ENCODE results near the gene PRKAB2.
"Not testable (repeated sequence)": the region's sequence is repeated elsewhere in the genome, so short reads cannot be mapped to it uniquely, and the experiment has no call there.

The PRKAB2 gene

DNA sequence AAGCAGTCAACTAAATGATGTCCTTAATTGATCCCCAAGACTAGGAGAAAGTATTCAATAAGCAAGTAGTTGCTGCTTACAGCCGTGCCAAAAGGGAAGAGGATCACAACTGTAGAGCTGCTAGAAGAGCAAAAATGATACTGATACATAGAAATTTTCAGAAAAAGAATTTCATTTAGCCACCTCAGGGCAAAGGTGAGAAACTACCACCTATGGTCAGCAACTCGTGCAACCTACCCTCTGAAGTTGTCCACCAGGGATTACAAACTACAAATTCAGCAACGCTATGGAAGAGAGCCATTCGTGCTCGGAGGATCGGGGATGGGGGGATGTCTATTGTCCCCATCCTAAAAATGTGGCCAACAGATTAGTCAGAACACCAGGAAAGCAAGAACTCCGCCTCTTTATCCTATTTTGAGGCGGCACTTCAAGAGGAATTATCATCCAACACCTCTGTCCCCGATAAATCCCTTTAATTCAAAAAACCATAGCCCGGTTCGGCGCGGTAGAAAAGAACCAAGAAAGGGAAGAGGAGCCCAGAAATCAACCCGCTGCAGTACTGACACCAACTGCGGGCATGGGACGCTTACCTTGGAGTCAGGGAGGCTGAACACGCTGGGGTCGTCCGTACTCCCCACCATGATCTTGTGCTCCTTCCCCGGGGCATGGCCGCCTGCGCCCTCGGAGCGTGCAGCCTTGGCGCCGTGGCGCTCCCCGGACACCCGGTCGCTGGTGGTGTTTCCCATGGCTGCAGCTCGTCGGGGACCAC lies 687 bp downstream of the PRKAB2 start:
- no peak for DNase-seq (ENCODE audit: low spot score)

DNA sequence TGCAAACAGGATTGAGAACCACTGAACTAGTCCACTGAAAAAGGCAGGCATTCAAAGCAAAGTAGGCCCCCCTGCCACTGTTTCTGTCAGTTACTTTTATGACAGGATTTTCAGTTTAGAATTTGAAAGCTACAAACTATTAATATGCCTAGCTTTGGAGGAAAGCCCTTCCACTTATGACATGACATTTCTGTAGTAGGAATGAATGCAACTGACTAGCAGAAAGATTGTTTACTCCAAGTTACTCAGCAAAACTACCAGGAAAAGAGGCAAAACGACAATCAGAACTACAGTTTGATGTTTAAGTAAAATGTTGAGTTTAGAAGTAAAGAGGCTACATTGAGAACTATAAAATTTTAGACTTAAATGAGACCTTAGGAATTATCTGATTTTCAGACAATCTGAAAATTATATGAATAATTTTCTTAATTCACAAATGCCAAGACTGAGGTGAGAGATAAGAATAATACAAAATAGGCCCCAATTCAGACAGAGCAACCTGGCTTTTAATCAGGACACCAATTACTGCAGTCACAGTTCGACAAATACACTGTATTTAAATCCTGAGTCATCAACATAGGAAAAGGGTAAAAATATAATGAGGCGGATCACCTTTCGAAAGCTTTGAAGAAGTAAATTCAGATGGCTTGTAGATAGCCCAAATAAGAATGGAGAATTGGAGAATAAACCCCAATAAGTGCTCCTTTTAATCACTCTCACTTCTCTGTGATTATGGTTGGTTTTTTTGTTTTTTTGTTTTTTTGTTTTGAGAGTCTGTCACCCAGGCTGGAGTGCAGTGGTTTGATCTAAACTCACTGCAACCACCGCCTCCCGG lies 2.2 kb downstream of the PRKAB2 start:
- no peak for DNase-seq (ENCODE audit: low spot score)

DNA sequence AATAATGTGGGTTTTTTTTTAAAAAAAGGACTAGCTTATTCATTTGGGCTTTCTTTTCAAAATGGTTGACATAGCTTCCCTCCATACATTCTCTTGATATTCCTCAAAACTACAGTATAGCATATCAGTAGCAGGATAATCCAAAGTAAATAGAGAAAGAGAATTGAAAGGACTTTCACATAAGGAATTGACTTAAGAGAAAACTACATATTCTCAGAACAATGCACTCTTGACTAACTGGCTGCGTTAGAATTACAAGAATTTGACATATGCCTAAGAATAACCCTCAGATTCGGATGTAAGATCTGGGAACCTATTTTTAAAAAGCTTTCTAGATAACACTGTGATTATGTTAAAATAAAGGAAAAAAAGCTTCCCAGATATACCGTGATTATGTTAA lies 3.1 kb downstream of the PRKAB2 start:
- DNase-seq (ENCODE audit: low spot score), result no peak

DNA sequence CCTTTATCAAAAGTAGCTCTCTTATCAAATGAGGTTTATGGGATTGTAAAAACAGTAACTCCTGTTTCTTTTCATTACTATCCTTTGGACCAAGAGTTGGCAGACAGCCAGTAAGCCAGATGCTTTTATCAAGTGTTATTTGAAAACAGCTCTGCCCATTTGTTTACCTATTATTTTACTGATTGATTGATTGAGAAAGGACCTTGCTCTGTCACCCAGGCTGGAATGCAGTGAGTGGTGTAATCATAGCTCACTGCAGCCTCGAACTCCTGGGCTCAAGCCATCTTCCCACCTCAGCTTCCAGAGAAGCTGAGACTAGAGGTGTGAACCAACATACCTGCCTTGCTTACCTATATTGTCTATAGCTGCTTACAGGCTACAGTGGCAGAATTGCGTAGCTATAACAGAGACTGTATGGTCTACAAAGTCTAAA lies 3.6 kb downstream of the PRKAB2 start:
- no peak for DNase-seq (ENCODE audit: low spot score)

DNA sequence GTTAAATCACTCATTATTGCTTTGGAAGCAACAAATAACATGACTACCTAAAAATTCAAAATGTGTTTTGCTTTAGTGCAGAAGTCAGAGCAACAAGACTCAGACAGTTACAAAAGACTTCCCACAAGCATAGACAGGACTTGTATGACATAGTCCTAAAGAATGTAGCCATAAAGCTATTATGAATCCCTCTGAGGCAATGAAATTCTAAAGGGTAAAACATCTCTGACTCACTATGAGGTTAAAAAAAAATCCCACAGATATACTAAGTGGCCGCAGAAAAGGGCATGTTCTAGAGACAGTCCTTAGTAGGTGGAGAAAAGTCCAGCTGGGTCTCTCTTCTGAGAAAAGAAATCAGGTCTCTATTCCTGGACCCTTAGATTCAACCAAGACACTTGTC lies 4.9 kb downstream of the PRKAB2 start:
- no peak for DNase-seq (ENCODE audit: low spot score)

DNA sequence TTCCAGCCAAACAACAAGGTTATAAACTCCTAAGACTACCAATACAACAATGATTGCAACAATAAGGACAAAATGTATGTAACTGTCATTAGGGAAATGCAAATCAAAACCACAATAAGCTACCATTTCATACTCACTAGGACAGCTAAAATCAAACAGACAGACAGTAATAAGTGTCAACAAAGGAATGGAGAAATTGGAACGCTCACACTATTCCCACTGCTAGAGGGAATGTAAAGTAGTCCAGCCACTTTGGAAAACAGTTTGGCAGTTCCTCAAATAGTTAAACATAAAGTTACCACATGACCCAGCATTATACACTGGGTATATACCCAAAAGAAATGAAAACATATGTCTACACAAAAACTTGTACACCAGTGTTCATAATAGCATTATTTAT lies 9.3 kb downstream of the PRKAB2 start:
- DNase-seq (ENCODE audit: low spot score), result no peak

DNA sequence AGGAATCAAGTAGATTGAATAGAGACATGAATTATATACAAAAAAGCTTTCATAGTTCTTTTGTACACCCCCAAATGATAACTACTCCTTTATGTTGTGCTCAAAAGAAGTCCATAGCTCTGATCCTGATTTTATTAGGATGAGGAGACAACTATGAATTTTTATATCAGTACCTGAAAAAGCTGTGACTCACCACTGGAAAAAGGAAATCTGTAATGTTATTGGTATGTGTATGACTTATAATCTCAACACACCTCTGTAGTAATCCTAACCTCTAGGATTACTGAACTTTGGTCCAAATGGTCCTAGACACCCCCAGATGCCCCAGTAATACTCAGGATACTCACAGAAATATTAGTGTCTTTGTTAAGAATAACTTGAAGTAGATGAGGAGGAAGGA lies 10.2 kb downstream of the PRKAB2 start:
- no peak for DNase-seq (ENCODE audit: low spot score)

DNA sequence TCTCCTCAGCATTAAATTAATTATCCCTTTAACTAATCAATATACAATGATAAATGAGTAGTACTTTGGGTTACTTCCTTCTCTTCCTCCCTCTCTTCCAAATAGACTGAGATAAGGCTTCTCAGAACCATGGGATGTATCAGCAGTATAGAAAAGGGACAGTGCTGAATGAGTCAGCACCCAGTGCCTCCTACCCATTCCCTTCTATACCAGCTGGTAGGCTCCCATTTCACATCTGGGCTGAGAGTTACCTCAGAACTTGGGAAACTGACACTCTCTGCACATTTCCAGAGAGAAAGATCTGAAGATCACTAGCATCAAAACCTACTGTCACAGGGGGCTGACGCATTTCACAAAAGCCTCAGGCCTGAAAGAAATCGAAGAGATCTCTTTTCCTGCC lies 15.2 kb downstream of the PRKAB2 start:
- DNase-seq (ENCODE audit: low spot score), result not testable (repeated sequence)

DNA sequence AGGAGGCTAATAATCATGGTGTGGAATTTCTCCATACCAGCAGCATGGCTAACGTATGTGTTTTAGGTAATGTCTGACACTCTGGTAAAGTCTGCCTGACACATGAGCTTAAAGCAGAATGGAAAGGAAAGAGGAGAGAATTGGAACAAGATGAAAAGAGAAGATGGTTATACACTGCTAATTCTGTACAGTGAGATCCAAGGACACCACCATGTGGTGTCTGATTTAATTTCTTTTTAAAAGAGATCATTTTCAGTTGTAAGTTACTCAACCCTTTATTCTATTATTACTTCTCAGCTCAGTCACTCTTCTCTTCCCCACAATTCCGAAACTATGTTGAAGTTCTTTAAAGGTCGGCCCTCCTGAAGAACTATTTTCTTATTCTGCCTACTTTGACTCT lies 15.6 kb downstream of the PRKAB2 start:
- no peak for DNase-seq (ENCODE audit: low spot score)

DNA sequence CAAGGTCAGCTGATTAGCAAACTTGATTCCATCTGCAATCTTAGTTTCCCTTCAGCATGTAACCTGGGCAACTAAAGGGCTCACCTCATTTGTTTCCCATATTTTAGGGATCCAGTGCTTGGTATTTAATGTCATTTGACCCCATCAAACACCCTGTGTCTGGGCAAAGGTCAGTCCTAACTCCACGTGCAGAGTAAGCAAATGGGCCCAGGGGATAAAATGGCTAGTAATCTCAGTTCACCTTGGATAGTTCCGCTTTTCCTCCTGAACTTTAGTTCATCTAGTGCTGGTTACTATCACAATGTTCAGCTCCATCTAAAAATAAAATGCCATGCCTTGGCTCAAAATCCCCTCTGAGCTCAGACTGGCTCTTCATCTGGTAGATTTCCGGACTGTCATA lies 19.5 kb downstream of the PRKAB2 start:
- no peak for DNase-seq (ENCODE audit: low spot score)

DNA sequence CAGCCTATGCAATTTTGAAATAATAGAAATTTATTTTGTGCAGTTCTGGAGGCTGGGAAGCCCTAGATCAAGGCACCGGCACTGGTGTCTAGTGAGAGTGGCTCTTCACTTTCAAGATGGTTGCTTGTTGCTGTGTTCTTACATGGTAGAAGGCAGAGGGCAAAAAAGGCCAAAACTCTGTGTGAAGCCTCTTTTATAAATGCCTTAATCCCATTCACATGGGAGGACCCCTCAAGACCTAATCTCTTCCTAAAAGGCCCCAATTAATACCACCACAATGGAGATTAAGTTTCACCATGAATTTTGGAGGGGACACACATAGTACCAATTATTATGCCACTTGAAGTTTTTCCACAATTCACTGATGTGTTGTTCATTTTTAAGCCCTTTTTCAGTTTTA lies 21.0 kb downstream of the PRKAB2 start:
- DNase-seq (ENCODE audit: low spot score), result no peak

DNA sequence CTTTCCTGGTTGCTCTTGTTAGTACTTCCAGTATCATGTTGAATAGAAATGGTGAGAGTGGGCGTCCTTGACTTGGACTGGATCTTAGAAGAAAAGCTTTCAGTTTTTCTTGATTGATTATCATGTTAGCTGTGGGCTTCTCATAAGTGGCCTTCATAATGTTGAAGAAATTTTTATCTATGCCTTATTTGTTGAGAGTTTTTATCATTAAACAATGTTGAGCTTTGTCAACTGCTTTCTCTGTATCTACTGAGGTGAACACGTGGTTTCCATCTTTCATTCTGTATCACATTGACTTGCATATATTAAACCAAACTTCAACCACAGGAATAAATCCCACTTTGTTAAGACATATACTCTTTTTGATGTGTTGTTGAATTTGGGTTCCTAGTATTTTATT lies 29.4 kb downstream of the PRKAB2 start:
- no peak for DNase-seq (ENCODE audit: low spot score)

DNA sequence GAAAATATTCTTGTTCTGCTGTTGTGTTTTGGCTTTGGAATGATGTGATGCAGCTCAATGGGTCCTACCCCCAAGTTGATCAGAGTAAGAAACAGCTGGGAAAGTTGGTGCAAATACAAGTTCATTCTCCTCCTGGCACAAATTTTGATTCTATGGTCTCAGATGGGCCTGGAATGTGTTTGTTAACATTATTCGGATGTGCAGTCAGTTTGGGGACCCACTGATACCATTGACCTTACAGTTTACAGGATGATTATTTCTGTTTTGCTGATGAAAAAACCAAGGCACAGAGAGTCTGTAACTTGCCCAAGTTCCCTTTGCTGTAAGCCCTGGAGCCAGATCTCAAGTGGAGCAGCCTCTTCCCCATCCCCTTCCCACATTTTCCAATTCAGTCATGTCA lies 41.5 kb downstream of the PRKAB2 start:
- DNase-seq (ENCODE audit: low spot score), result not testable (repeated sequence)

DNA sequence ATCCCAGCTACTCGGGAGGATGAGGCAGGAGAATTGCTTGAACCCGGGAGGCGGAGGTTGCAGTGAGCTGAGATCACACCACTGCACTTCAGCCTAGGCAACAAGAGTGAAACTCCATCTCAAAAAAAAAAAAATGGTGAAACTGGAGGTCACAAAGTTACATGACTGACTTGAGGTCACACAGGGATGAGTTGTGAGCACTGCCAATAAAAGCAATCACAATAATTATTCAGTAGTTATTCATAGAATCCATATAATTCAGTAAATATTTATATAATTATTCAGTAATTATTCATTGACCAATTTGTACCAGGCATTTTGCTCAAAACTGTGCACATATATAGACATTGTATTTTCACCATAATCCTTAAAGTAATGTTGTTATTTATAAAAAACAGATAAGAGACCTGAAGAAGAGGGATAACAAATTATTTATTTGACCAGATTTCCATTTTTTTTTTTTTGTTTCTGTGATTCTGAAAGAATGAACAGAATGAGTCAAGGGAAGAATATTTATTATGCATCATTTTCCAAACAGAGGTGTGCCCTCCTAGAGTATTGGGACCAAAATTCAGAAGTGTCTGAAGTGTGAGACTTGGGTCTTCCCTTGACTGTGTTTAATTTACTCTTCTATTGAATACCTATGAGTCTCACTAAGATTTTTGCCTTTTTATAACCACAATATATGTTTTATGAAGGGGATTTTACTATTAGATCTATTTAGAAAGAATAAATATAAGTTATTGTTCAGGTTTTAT lies 43.0 kb downstream of the PRKAB2 start:
- DNase-seq (ENCODE audit: low spot score), result no peak

DNA sequence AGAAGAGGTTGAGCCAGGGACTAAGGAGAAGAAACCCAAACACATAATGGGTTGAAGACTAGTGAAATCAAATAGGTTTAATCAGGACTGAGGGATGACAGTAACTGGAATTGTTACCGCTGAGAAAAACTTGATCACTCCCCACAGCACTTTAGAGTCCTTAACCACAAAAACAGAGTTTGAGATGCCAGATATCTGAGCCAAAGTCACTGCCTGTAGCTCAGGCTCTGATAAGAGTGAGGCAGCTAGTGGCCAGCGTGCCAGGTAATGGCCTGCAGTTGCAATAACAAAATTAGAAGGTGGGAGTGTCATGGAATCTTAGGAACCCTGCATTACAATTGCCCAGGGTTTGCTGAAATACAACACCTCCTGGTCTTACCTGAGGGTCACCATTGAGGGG lies 48.0 kb downstream of the PRKAB2 start:
- no peak for DNase-seq (ENCODE audit: low spot score)

DNA sequence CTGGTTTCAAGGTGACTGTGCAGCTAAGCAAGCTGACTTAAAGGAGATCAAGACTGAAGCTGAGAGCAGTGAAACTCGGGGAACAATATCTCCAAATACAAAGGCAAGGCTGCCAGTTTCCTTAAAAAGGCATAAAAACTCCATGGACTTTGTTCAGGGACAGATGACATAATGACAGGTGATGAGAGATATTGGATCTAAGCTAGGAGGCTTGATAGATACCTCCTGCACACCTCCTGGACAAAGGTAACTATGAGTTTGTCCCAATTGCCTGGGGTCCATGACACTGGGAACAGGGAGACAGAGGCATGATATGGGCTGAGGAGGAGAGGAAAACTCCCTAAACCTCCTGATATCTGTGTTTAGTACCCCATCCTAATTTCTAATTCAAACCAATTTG lies 55.2 kb downstream of the PRKAB2 start:
- no peak for DNase-seq (ENCODE audit: low spot score)

DNA sequence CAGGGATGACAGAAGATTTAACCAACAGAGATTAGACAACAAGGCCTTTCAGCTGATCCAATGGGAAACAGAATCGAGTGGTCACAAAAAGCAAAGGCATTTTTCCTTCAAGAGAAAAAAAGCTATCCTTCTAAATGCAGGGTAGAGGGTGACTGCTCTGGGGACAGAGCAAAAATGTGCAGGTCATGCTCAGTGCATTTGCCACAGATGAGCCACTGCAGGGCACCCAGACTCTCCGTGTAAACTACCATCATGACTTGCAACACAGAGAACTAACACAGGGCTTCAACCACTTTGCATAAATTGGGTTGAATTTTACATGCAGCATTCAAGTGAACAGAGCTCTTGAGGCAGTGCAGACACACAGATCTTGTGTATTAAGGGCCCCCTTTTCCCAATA lies 56.8 kb downstream of the PRKAB2 start:
- DNase-seq (ENCODE audit: low spot score), result no peak

DNA sequence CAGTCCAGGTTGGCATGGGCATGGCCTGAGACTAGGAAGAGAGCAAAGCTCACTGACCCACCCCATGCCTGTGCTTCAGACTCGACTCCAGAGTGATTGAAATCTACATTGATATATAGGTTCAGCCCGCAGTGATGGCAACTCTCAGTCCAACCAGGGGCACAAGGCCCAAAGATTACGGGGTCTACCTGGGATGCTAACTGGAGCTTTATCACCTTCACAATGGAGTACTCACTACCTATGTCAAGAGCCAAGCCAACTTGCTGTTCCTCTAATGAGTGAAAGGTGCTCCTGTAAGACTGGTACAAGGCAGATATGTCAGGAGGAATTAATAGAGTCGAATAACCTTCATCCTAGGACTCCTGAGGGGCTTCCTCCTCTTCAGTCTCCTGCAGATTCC lies 57.2 kb downstream of the PRKAB2 start:
- not testable (repeated sequence) for DNase-seq (ENCODE audit: low spot score)

DNA sequence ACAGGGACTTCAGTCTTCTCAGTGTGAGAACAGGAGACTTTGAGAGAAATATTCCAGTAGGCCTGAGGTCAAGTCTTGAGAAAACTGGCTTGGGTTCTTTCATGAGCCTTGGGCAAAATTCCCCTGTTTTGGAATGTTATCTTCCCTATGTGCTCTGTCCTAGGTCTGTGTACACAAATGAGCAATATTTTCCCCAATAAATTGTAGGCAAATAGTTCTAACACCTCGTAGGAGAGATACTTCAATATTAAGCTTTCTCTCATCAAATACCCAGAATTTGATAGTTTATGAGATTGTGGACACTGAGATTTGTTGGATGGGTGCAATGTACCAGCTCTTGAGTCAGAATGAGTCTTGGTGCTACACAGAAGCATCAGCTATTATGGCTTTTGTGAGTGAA lies 57.9 kb downstream of the PRKAB2 start:
- not testable (repeated sequence) for DNase-seq (ENCODE audit: low spot score)

DNA sequence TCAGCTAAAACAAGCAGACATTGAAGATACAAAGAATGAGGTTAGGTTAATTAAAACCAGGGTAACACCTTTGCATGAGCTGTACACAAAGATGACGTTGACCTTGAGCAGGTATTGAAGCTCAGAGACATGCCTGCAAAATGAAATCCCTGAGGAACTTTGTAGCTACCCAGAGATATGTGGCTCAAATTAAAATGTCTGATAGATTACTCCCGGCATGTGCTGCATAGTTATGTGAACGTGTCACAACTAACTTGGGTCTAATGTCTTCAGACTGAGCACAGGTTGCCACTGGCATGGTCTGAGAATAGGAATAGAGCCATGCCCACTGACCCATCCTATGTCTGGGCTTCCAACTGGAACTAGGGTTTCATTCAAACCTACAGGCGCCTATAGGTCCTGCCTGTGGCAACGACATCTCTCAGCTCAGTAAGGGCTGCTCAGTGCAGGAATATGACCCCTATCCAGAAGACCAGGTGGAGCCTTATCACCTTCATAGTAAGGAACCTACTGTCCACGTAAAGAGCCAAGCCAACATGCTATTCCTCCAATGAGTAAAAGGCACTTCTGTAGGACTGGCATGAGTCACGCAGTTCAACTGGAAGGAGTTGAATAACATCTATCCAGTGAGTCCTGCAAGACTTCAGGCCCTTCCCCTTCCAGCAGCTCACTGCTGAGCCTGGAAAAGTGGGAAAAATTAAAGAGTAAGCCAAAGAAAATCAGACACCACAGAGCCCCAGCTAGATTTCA lies 60.7 kb downstream of the PRKAB2 start:
- no peak for DNase-seq (ENCODE audit: low spot score)

DNA sequence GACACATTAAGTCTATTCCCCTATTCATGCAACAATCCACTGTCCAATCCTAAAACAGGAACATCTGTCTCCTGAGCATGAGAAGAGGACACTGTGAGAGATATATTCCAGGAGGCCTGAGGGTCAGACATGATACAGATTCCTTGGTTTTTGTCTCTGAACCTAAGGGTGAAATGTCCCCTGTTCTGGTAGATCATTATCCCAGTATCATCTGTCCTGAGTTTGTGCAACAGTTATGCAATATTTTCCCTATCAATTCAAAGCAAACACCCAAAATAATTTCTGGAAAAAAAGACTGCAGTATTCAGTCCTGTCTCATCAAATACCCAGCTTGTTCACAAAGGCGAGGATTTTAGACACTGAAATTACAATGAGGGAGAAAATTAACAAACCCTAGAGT lies 61.4 kb downstream of the PRKAB2 start:
- DNase-seq (ENCODE audit: low spot score), result no peak

DNA sequence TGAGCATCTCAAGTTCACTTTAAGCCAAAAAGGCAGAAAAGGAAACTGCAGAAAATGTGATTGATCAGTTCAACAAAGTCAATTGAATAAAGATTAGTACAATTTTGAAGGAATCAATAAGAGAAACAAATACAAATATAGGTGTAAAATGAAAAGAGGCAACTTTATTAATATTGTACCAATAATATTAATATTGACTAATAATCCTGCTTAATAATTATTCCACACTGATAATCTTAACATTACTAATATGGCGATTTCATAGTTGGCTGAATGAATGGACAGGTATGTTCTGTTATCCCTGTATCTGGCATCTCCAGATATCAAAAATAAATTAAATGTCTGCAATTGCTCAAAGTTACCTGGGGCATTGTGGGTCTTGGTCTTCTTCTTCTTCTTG lies 61.8 kb downstream of the PRKAB2 start:
- DNase-seq (ENCODE audit: low spot score), result no peak

Data from activated CD4-positive, alpha-beta T cell treated with anti-CD3 and anti-CD28 coated beads, Interleukin-2, Interleukin-4, amounts not matched to agents 100 ng/mL and 50 ng/mL, durations not matched to agents 16 hours and 8 hours (primary cell).